ENCODE measurements around the gene MOB2.

DNA sequence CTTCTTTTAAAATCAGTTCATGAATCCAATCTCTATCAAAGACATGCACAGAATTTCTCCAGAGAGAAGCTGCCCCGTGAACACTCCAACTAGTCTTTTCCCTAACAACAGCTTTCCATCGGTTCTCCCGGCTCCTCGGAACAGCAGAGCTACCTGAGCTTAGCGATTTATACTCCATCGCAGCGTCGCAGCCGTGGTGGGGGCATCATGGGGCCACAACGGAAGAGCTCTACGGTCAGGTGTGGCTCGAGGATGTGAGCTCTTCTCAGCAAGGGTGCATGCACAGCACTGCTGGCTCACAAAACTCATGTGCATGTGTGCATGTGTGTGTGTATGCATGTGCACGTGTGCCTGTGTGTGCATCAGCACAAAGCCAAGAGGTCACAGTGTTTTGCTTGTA lies 11.7 kb upstream of the MOB2 start:
- TF ChIP-seq, protein P1, sequence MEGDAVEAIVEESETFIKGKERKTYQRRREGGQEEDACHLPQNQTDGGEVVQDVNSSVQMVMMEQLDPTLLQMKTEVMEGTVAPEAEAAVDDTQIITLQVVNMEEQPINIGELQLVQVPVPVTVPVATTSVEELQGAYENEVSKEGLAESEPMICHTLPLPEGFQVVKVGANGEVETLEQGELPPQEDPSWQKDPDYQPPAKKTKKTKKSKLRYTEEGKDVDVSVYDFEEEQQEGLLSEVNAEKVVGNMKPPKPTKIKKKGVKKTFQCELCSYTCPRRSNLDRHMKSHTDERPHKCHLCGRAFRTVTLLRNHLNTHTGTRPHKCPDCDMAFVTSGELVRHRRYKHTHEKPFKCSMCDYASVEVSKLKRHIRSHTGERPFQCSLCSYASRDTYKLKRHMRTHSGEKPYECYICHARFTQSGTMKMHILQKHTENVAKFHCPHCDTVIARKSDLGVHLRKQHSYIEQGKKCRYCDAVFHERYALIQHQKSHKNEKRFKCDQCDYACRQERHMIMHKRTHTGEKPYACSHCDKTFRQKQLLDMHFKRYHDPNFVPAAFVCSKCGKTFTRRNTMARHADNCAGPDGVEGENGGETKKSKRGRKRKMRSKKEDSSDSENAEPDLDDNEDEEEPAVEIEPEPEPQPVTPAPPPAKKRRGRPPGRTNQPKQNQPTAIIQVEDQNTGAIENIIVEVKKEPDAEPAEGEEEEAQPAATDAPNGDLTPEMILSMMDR (IDR thresholded peaks at IDR 0.05): no peak
- TF ChIP-seq POLR2A (IDR thresholded peaks at IDR 0.05): no peak

All from Peyer's patch (tissue), 4 donors.